HG03342 (cell line): Measurements from ENCODE around the gene DOCK11.
"Not testable (repeated sequence)": the region's sequence is repeated elsewhere in the genome, so short reads cannot be mapped to it uniquely, and the experiment has no call there.

Experiments
- ATAC-seq: cut with Tn5 transposase; IDR thresholded peaks from one replicate; pipeline ENCODE4 v1.9.1; 2021; ENCODE audit warnings: mild to moderate bottlenecking, moderate library complexity; ENCODE audit not compliant: unreplicated experiment

The DOCK11 gene

GRCh38 chrX:118682258-118683014, 186.8 kb downstream of the DOCK11 start:
- no peak for ATAC-seq

- ATAC-seq, result no peak
These were observed 189.8 kb downstream of the DOCK11 start for GRCh38 chrX:118685393-118685792.

- no peak for ATAC-seq
These were observed 193.3 kb downstream of the DOCK11 start for GRCh38 chrX:118688935-118689334.

GRCh38 chrX:118693843-118694242, 198.2 kb downstream of the DOCK11 start:
- ATAC-seq, result no peak

- no peak for ATAC-seq
These were observed 199.0 kb downstream of the DOCK11 start for GRCh38 chrX:118694638-118695037.

GRCh38 chrX:118698516-118699170, 203.0 kb downstream of the DOCK11 start:
- no peak for ATAC-seq

- no peak for ATAC-seq
These were observed 207.1 kb downstream of the DOCK11 start for GRCh38 chrX:118702741-118703140.

- no peak for ATAC-seq
These were observed 211.1 kb downstream of the DOCK11 start for GRCh38 chrX:118706681-118707080.

- no peak for ATAC-seq
These were observed 218.9 kb downstream of the DOCK11 start for GRCh38 chrX:118714521-118714920.

- not testable (repeated sequence) for ATAC-seq
These were observed 220.3 kb downstream of the DOCK11 start for GRCh38 chrX:118715917-118716316.

GRCh38 chrX:118716833-118717232, 221.2 kb downstream of the DOCK11 start:
- ATAC-seq, result not testable (repeated sequence)

GRCh38 chrX:118717678-118718391, 222.2 kb downstream of the DOCK11 start:
- no peak for ATAC-seq

- no peak for ATAC-seq
These were observed 223.1 kb downstream of the DOCK11 start for GRCh38 chrX:118718737-118719136.

GRCh38 chrX:118720058-118720707, 224.6 kb downstream of the DOCK11 start:
- ATAC-seq, result no peak

- ATAC-seq, result no peak
These were observed 227.8 kb downstream of the DOCK11 start for GRCh38 chrX:118723376-118723775.

GRCh38 chrX:118724365-118724764, 228.8 kb downstream of the DOCK11 start:
- no peak for ATAC-seq

GRCh38 chrX:118724775-118725174, 229.2 kb downstream of the DOCK11 start:
- ATAC-seq, result no peak

- no peak for ATAC-seq
These were observed 230.8 kb downstream of the DOCK11 start for GRCh38 chrX:118726396-118726795.

- peak; percentile 37 for ATAC-seq
These were observed 231.5 kb downstream of the DOCK11 start, which contains the start of gene IL13RA1 for GRCh38 chrX:118726887-118727685. IL13RA1 (plus strand) TSS chrX:118727606; CDS start chrX:118727639, 33 bp downstream.

GRCh38 chrX:118727686-118728339, 232.2 kb downstream of the DOCK11 start:
- ATAC-seq, result peak; percentile 6
